ENCODE data around the gene HOXD10. TPM values are rescaled to one million over a fixed set of nuclear protein-coding genes. Genes with fewer than 3 reads are reported as not detected.

Gene HOXD10
- total RNA-seq, 2 experiments from 2014 or later = not detected

DNA sequence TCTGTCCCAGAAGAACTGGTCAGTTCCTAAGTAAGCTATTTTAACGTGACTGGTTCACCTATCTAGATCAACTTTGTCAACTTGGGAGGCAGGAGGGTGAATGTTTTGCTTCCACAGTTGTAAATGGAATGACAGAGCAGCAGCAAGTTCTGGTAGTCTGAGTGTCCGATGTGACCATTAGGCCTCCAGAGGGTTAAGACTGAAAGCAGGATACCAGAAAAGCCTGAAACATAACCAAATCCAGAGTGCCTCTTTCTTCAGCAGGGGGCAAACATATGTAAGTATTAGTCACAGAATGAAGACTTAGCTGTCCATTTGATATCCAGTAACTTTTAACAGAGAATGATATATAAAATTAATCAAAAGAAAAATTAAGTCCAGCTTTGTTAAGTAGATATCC is 49.7 kb downstream of the HOXD10 start:
- peaks cover 98% of the 10 kb centered on the region for H3K27me3 Mint-ChIP-seq
- Histone ChIP-seq H3K27me3 (ENCODE audit: control insufficient read depth in 1 of 2, insufficient read depth in 2 of 2, low read length in 2 of 2) (peaks cover 84 to 97% of the 10 kb centered on the region in 2 experiments), H3K9me3 (ENCODE audit: control insufficient read depth in 1 of 2, insufficient read depth in 1 of 2, low read length in 2 of 2) (peaks cover 0 to 39% of the 10 kb centered on the region in 2 experiments), H3K36me3 (ENCODE audit: insufficient read depth, low read length) (no peaks in the 10 kb centered on the region), H3K4me3 (ENCODE audit: low read length) (no peak overlapping the region), H3K4me1 (ENCODE audit: insufficient read depth, low read length) (peaks cover 13% of the 10 kb centered on the region), H3K27ac (ENCODE audit: low read depth in 1 of 2, low read length in 2 of 2) (no peak overlapping the region)
- peaks cover 5% of the 10 kb centered on the region for H3K36me3 Mint-ChIP-seq (ENCODE audit: low read depth)
- TF ChIP-seq, protein P1, sequence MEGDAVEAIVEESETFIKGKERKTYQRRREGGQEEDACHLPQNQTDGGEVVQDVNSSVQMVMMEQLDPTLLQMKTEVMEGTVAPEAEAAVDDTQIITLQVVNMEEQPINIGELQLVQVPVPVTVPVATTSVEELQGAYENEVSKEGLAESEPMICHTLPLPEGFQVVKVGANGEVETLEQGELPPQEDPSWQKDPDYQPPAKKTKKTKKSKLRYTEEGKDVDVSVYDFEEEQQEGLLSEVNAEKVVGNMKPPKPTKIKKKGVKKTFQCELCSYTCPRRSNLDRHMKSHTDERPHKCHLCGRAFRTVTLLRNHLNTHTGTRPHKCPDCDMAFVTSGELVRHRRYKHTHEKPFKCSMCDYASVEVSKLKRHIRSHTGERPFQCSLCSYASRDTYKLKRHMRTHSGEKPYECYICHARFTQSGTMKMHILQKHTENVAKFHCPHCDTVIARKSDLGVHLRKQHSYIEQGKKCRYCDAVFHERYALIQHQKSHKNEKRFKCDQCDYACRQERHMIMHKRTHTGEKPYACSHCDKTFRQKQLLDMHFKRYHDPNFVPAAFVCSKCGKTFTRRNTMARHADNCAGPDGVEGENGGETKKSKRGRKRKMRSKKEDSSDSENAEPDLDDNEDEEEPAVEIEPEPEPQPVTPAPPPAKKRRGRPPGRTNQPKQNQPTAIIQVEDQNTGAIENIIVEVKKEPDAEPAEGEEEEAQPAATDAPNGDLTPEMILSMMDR (IDR thresholded peaks at IDR 0.05) = no peak
- ATAC-seq (ENCODE audit: poor library complexity) (no peak), DNase-seq (no peak)
- ChIA-PET CTCF (no interaction called here), POLR2A (no interaction called here)
- H3K27ac Mint-ChIP-seq = no peak overlapping the region
- intact Hi-C loops (cut with DNase I, micrococcal nuclease) = no loop called here
- H3K4me1 Mint-ChIP-seq (ENCODE audit: low read depth) = peaks cover 17% of the 10 kb centered on the region
- H3K4me3 Mint-ChIP-seq = no peak overlapping the region
- H3K9me3 Mint-ChIP-seq = no peaks in the 10 kb centered on the region

DNA sequence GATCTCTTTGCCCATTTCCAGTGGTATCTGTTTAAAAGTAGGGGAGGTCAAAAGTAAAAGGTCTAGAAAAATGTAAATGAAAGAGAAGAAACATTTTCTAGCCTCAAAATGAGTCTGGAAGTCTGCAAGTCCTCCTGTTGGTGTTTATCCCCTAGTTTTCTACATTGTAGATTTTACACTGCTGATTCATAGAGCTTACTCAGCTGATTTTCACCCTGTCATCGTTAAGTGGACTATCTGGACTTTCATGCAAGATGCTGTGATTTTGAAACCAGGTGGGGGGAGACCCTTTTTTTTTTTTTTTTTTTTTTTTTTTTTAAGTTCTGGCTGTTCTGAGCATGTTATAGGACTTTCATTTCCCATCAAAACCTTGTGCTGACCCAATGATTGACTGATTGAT is 50.8 kb downstream of the HOXD10 start:
- Mint-ChIP-seq H3K4me1 (ENCODE audit: low read depth) (peaks cover 18% of the 10 kb centered on the region), H3K9me3 (no peaks in the 10 kb centered on the region), H3K4me3 (no peak overlapping the region), H3K27ac (no peak overlapping the region), H3K36me3 (ENCODE audit: low read depth) (peaks cover 5% of the 10 kb centered on the region), H3K27me3 (peaks cover 94% of the 10 kb centered on the region)
- intact Hi-C loops (cut with DNase I, micrococcal nuclease) = no loop called here
- Histone ChIP-seq H3K9me3 (ENCODE audit: control insufficient read depth in 1 of 2, insufficient read depth in 1 of 2, low read length in 2 of 2) (peaks cover 0 to 41% of the 10 kb centered on the region in 2 experiments), H3K27ac (ENCODE audit: low read depth in 1 of 2, low read length in 2 of 2) (no peak overlapping the region), H3K4me3 (ENCODE audit: low read length) (no peak overlapping the region), H3K4me1 (ENCODE audit: insufficient read depth, low read length) (peaks cover 17% of the 10 kb centered on the region), H3K27me3 (ENCODE audit: control insufficient read depth in 1 of 2, insufficient read depth in 2 of 2, low read length in 2 of 2) (peaks cover 85 to 97% of the 10 kb centered on the region in 2 experiments), H3K36me3 (ENCODE audit: insufficient read depth, low read length) (no peaks in the 10 kb centered on the region)
- DNase-seq = no peak
- no peak for ATAC-seq (ENCODE audit: poor library complexity)
- ChIA-PET CTCF (no interaction called here), POLR2A (no interaction called here)
- TF ChIP-seq, protein P1 (IDR thresholded peaks at IDR 0.05) = no peak

DNA sequence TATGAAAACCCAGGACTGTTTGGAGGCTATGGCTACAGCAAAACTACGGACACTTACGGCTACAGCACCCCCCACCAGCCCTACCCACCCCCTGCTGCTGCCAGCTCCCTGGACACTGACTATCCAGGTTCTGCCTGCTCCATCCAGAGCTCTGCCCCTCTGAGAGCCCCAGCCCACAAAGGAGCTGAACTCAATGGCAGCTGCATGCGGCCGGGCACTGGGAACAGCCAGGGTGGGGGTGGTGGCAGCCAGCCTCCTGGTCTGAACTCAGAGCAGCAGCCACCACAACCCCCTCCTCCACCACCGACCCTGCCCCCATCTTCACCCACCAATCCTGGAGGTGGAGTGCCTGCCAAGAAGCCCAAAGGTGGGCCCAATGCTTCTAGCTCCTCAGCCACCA is 52.6 kb downstream of the HOXD10 start:
- intact Hi-C loops (cut with DNase I, micrococcal nuclease) = no loop called here
- Mint-ChIP-seq H3K4me3 (no peak overlapping the region), H3K27me3 (peaks cover 94% of the 10 kb centered on the region), H3K4me1 (ENCODE audit: low read depth) (peaks cover 16% of the 10 kb centered on the region), H3K9me3 (no peaks in the 10 kb centered on the region), H3K36me3 (ENCODE audit: low read depth) (no peaks in the 10 kb centered on the region), H3K27ac (no peak overlapping the region)
- TF ChIP-seq, protein P1 (IDR thresholded peaks at IDR 0.05) = no peak
- H3K27ac ChIP-seq (ENCODE audit: low read depth in 1 of 2, low read length in 2 of 2) = no peak overlapping the region
- ChIA-PET POLR2A (no interaction called here), CTCF (no interaction called here)
- H3K4me3 ChIP-seq (ENCODE audit: low read length) = no peak overlapping the region
- peaks cover 79 to 97% of the 10 kb centered on the region in 2 experiments for H3K27me3 ChIP-seq (ENCODE audit: control insufficient read depth in 1 of 2, insufficient read depth in 2 of 2, low read length in 2 of 2)
- peaks cover 17% of the 10 kb centered on the region for H3K4me1 ChIP-seq (ENCODE audit: insufficient read depth, low read length)
- no peaks in the 10 kb centered on the region for H3K36me3 ChIP-seq (ENCODE audit: insufficient read depth, low read length)
- DNase-seq (no peak), ATAC-seq (ENCODE audit: poor library complexity) (no peak)
- H3K9me3 ChIP-seq (ENCODE audit: control insufficient read depth in 1 of 2, insufficient read depth in 1 of 2, low read length in 2 of 2) = peaks cover 0 to 28% of the 10 kb centered on the region in 2 experiments

Small RNA genes lying within 50 kb of the gene (microRNA-seq; reads per million reads assigned to microRNA genes)
- 0.61 reads per million for gene MIR10B (ENCODE audit: borderline microRNAs expressed, borderline replicate concordance)

Other genes with a start within 250 kb of the HOXD10 start
- 10 to 100 TPM; 12.7 to 15.8 TPM for gene LNPK, start 114.5 kb upstream of the HOXD10 start, total RNA-seq
- gene EVX2, start 32.8 kb upstream of the HOXD10 start, total RNA-seq = not detected
- gene HOXD13, start 24.1 kb upstream of the HOXD10 start, total RNA-seq = not detected
- gene HOXD12, start 17.0 kb upstream of the HOXD10 start, total RNA-seq = not detected
- not detected for gene HOXD11, start 9.5 kb upstream of the HOXD10 start, total RNA-seq
- gene HOXD9, start 5.9 kb downstream of the HOXD10 start, total RNA-seq = not detected
- not detected for gene HOXD8, start 12.9 kb downstream of the HOXD10 start, total RNA-seq
- not detected for gene HOXD4, start 34.8 kb downstream of the HOXD10 start, total RNA-seq
- not detected for gene HOXD3, start 40.5 kb downstream of the HOXD10 start, total RNA-seq
- not detected for gene HOXD1, start 71.9 kb downstream of the HOXD10 start, total RNA-seq
- gene MTX2, start 152.7 kb downstream of the HOXD10 start, total RNA-seq = 1 to 10 TPM; 5.0 to 5.2 TPM